GM20431 (cell line): ENCODE results near the gene COL24A1.

Experiments
- in situ Hi-C: fragments of 300-500 bp; cut with MseI, MboI; formaldehyde crosslinking; loops from one replicate; pipeline ENCODE4 v1.15.0; 2020; ENCODE audit warnings: low sequenced_read_pairs; ENCODE audit not compliant: unreplicated experiment

COL24A1 gene

GRCh38 chr1:86156566-86157455 lies at the start of gene COL24A1:
Gene COL24A1 (minus strand): TSS chr1:86156772. CDS start chr1:86156396, 376 bp downstream.
- in situ Hi-C loops: no loop called here

GRCh38 chr1:86205741-86206140 lies 49.2 kb upstream of the COL24A1 start:
- in situ Hi-C loops: no loop called here

GRCh38 chr1:86202552-86203340 lies 46.2 kb upstream of the COL24A1 start:
- in situ Hi-C loops: no loop called here

GRCh38 chr1:86201311-86201710 lies 44.7 kb upstream of the COL24A1 start:
- in situ Hi-C loops: no loop called here

GRCh38 chr1:86200901-86201300 lies 44.3 kb upstream of the COL24A1 start:
- in situ Hi-C loops: no loop called here

GRCh38 chr1:86197206-86197855 lies 40.8 kb upstream of the COL24A1 start:
- in situ Hi-C loops: no loop called here

GRCh38 chr1:86195281-86195680 lies 38.7 kb upstream of the COL24A1 start:
- in situ Hi-C loops: no loop called here

GRCh38 chr1:86194491-86195034 lies 38.0 kb upstream of the COL24A1 start:
- in situ Hi-C loops: no loop called here

GRCh38 chr1:86192417-86192816 lies 35.8 kb upstream of the COL24A1 start:
- in situ Hi-C loops: no loop called here

- in situ Hi-C loops: no loop called here
These were observed 35.4 kb upstream of the COL24A1 start for GRCh38 chr1:86191958-86192357.

GRCh38 chr1:86190873-86191272 lies 34.3 kb upstream of the COL24A1 start:
- in situ Hi-C loops: no loop called here

GRCh38 chr1:86184426-86184825 lies 27.9 kb upstream of the COL24A1 start:
- in situ Hi-C loops: no loop called here

GRCh38 chr1:86183810-86184209 lies 27.2 kb upstream of the COL24A1 start:
- in situ Hi-C loops: no loop called here

- in situ Hi-C loops: no loop called here
These were observed 19.7 kb upstream of the COL24A1 start for GRCh38 chr1:86176226-86176625.

GRCh38 chr1:86175756-86176155 lies 19.2 kb upstream of the COL24A1 start:
- in situ Hi-C loops: no loop called here

- in situ Hi-C loops: no loop called here
These were observed 13.1 kb upstream of the COL24A1 start for GRCh38 chr1:86169625-86170024.

- in situ Hi-C loops: no loop called here
These were observed 3.2 kb upstream of the COL24A1 start for GRCh38 chr1:86159800-86160199.

- in situ Hi-C loops: no loop called here
These were observed 586 bp downstream of the COL24A1 start for GRCh38 chr1:86155807-86156565.

GRCh38 chr1:86155051-86155806 lies 1.3 kb downstream of the COL24A1 start:
- in situ Hi-C loops: no loop called here
